A673 (cell line): ENCODE measurements around the gene GADD45GIP1.

Experiments
- EZH2 ChIP-seq: fragments of 200-600 bp; sonication (generic); IDR thresholded peaks from 2 replicates; pipeline ENCODE4 v1.6.1; 2017; ENCODE audit warnings: borderline replicate concordance, low read depth, mild to moderate bottlenecking, mixed read lengths, antibody characterized with exemption, low read length; ENCODE audit not compliant: poor library complexity, severe bottlenecking
- TF ChIP-seq, protein P1 (sequence below): fragments of 300-800, 200-600 bp; sonication (generic); conservative IDR thresholded peaks from 2 replicates; pipeline ENCODE4 v1.5.1; 2017; ENCODE audit warnings: low read depth, mild to moderate bottlenecking, antibody characterized with exemption, low read length, moderate library complexity, mixed read lengths

DNA sequence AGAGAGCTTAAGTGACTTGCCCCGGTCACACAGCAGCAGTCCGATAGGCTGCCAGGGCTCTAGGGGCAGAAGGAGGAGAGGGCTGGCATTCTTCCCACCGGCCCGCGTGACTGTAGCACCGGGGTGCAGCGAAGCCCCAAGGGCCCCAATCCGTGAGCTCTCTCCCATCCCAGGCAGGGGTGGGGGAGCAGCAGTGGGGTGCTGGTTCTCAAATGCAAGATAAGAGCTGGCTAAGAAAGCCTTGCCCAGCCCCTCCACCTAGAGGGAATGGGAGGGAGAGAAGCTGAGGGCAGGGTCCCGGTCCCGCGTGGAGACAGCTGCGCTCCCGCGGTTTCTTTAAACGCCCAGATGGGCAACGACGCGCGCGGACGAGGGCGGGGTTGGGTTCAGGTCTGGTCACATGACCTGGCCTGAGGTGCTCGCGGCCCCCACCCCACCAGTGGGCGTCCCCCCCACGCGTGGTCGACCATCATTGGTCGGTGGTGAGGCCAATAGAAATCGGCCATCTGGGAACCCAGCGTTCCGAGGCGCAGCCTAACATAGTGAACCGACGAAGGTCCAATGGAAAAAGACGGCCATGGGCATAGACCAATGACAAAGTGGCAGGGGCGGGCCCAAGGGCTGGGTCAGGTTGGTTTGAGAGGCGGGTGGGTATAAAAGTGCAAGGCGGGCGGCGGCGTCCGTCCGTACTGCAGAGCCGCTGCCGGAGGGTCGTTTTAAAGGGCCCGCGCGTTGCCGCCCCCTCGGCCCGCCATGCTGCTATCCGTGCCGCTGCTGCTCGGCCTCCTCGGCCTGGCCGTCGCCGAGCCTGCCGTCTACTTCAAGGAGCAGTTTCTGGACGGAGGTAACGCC lies 18.9 kb downstream of the GADD45GIP1 start, which contains the start of gene CALR:
- TF ChIP-seq, protein P1, sequence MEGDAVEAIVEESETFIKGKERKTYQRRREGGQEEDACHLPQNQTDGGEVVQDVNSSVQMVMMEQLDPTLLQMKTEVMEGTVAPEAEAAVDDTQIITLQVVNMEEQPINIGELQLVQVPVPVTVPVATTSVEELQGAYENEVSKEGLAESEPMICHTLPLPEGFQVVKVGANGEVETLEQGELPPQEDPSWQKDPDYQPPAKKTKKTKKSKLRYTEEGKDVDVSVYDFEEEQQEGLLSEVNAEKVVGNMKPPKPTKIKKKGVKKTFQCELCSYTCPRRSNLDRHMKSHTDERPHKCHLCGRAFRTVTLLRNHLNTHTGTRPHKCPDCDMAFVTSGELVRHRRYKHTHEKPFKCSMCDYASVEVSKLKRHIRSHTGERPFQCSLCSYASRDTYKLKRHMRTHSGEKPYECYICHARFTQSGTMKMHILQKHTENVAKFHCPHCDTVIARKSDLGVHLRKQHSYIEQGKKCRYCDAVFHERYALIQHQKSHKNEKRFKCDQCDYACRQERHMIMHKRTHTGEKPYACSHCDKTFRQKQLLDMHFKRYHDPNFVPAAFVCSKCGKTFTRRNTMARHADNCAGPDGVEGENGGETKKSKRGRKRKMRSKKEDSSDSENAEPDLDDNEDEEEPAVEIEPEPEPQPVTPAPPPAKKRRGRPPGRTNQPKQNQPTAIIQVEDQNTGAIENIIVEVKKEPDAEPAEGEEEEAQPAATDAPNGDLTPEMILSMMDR: no peak
- TF ChIP-seq EZH2: no peak
